ENCODE results near the gene TSC22D3.

The TSC22D3 gene

DNA sequence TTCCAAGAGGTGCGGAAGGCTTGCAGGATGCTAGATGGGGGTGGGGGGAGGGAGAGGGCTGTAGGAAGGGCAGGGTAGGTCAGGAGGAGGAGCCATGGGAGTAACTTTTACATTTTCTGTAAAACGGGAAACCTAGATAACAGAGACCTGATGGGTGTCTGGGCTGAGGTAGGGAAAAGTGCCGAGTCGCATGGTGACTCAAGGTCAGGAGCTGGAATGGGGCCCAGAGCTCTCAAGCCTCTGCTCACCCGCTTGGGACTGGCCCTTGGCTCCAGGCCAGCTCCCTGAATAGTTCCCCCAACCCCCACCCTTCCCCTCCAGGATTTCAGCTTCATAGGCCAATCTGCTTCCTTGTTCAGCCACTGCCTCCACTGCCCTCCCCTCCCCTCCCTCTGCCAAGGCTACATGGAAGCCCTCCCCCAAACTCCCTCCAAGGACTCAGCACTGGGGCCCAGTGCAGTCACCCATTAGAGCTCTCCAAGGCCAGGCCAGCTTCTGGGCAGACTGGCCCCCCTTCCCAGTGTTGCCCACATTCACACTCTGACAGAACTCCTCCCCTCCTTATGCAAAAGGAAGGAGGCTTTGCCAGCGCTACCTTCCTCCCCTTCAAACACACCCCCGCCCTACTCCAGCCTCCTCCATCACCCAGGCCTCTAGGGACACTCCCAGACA, 43.6 kb downstream of the TSC22D3 start:
- no peaks in the 10 kb centered on the region for H3K27me3 ChIP-seq (replicated peaks)
- peak; percentile 59 for DNase-seq

DNA sequence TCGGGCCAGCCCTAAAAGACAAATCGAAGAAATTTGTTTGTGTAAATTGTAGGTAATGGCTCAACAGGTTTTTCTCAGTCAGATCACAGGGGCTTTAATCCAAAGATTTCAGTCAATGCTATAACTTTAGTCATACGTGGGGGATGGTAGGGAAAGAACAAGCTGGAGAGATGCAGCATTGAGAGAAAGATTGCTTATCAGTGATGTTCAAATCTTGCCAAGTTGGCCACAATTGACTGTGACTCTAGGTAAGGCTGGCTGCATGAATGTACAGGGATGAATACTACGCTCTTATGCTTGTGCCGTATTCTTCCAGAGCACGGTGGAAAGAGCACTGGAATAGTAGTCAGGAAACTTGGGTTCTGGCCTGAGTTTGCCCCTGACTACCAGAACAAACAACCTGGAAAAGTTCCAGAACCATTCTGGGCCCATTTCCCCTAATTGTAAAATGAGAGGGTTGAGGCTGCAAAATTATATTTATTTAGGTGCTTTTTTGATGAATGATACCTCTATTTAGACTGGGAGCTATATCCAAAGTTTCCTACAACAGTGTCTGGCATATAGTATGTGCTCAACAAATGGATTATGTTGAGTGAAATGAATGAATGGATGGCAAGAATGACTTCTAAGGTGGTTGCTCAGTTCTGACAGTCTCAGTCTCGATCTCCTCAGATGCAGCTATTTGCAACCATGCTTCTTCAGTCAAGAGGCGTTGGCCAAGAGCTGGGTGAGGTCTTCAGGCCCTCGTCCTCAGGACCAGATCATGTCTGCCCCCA, 44.4 kb downstream of the TSC22D3 start:
- in situ Hi-C loops (cut with HindIII; ENCODE audit: low pct_ligation_motif_present, low sequenced_read_pairs): no loop called here
- H3K27ac ChIP-seq: no peak overlapping the region
- TF ChIP-seq CTCF (IDR thresholded peaks at IDR 0.05; ENCODE audit: low read depth, low read length, missing control alignments): no peak

More for the DNA sequence above, 43.6 kb downstream of the TSC22D3 start:
- in situ Hi-C loops (cut with HindIII; ENCODE audit: low pct_ligation_motif_present, low sequenced_read_pairs): no loop called here
- H3K27ac ChIP-seq: no peak overlapping the region
- no peak for TF ChIP-seq CTCF (IDR thresholded peaks at IDR 0.05; ENCODE audit: low read depth, low read length, missing control alignments)
- no peak overlapping the region for H3K4me3 ChIP-seq (ENCODE audit: low read depth, low read length)
- H3K36me3 ChIP-seq (replicated peaks): no peaks in the 10 kb centered on the region

DNA sequence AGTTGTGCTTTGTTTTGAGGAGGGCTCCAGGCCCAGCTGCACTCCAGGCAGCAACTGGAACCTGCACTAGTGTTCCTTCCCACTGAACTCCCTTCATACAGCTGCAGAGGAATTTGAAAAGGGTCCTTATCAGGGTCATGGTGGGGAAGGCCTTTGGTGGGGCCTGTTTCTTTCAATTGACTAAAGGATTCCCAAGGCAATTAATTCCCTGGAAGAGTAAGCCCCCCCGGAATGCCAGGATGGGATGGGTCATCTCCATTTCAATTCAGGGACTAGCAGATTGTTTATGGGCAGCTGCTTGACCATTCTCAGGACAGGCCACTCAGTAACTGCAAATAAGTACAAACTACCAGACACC, 45.3 kb downstream of the TSC22D3 start:
- no peak for DNase-seq
- in situ Hi-C loops (cut with HindIII; ENCODE audit: low pct_ligation_motif_present, low sequenced_read_pairs): no loop called here
- H3K36me3 ChIP-seq (replicated peaks): no peaks in the 10 kb centered on the region
- no peak overlapping the region for H3K27ac ChIP-seq
- TF ChIP-seq CTCF (IDR thresholded peaks at IDR 0.05; ENCODE audit: low read depth, low read length, missing control alignments): no peak
- no peak overlapping the region for H3K4me3 ChIP-seq (ENCODE audit: low read depth, low read length)
- no peaks in the 10 kb centered on the region for H3K27me3 ChIP-seq (replicated peaks)

More for the DNA sequence above, 44.4 kb downstream of the TSC22D3 start:
- H3K36me3 ChIP-seq (replicated peaks): no peaks in the 10 kb centered on the region
- no peak overlapping the region for H3K4me3 ChIP-seq (ENCODE audit: low read depth, low read length)
- H3K27me3 ChIP-seq (replicated peaks): no peaks in the 10 kb centered on the region
- no peak for DNase-seq

GRCh38 chrX:107729558-107730297, 45.9 kb downstream of the TSC22D3 start:
- Histone ChIP-seq H3K36me3 (replicated peaks) (no peaks in the 10 kb centered on the region), H3K4me3 (ENCODE audit: low read depth, low read length) (no peak overlapping the region), H3K27me3 (replicated peaks) (no peaks in the 10 kb centered on the region), H3K27ac (no peak overlapping the region)
- DNase-seq: no peak
- in situ Hi-C loops (cut with HindIII; ENCODE audit: low pct_ligation_motif_present, low sequenced_read_pairs): no loop called here
- TF ChIP-seq CTCF (IDR thresholded peaks at IDR 0.05; ENCODE audit: low read depth, low read length, missing control alignments): no peak

- Histone ChIP-seq H3K4me3 (ENCODE audit: low read depth, low read length) (no peak overlapping the region), H3K27me3 (replicated peaks) (no peaks in the 10 kb centered on the region), H3K36me3 (replicated peaks) (no peaks in the 10 kb centered on the region), H3K27ac (no peak overlapping the region)
- in situ Hi-C loops (cut with HindIII; ENCODE audit: low pct_ligation_motif_present, low sequenced_read_pairs): no loop called here
- DNase-seq: no peak
- TF ChIP-seq CTCF (IDR thresholded peaks at IDR 0.05; ENCODE audit: low read depth, low read length, missing control alignments): no peak
Measured at GRCh38 chrX:107728371-107729099, 47.1 kb downstream of the TSC22D3 start.

Measured in brain microvascular endothelial cell (primary cell).